Neural cell (in vitro differentiated cells): ENCODE data around the gene PAGE1.

Experiments
- CTCF ChIP-seq: fragments of 450-650 bp; IDR thresholded peaks from 2 replicates; pipeline ENCODE4 v1.5.1; 2014; ENCODE audit warnings: antibody characterized with exemption, mild to moderate bottlenecking, moderate library complexity; ENCODE audit not compliant: poor library complexity, severe bottlenecking
- EZH2 ChIP-seq: fragments of 200-600, 300-800 bp; shearing (Covaris generic), sonication (generic); IDR thresholded peaks from 2 replicates; pipeline ENCODE4 v1.6.1; 2014; ENCODE audit warnings: antibody characterized with exemption, low read length, borderline replicate concordance, mild to moderate bottlenecking; ENCODE audit not compliant: insufficient read depth, poor library complexity, severe bottlenecking
- POLR2AphosphoS5 ChIP-seq: IDR thresholded peaks from 2 replicates; pipeline ENCODE4 v1.6.1; 2012
- REST ChIP-seq: IDR thresholded peaks from 2 replicates; pipeline ENCODE4 v1.6.1; 2012; ENCODE audit warnings: borderline replicate concordance

GRCh38 chrX:49675075-49675719 is 20.6 kb downstream of the PAGE1 start:
- TF ChIP-seq REST, result no peak
- no peak for TF ChIP-seq CTCF
- TF ChIP-seq POLR2AphosphoS5, result no peak
- TF ChIP-seq EZH2, result no peak
